ENCODE measurements around the gene ACACA. TPM values are rescaled to one million over a fixed set of nuclear protein-coding genes. Genes with fewer than 3 reads are reported as not detected.

Gene ACACA
- total and polyA plus RNA-seq, 2 donors from 2014 or later = 13.8 to 34.9 TPM

DNA sequence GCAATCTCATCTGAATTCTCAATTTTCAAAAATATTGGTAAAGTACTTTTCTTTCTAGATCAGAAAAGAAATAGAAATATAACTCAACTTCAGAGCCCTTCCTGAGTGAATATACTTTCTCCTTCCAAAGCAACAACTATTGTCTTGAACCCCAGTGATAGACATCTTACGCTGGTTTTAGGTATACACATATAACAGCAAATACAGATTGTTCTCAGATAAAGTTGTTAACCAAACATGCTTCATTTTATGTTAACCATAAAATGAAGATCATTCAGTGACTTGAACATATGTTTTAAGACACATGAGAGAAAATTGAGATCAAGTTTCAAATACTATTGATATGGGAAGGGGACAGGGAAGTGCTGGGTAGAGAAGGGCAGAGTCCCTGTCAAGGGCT, 84.5 kb downstream of the ACACA start:
- no peak overlapping the region for H3K9ac ChIP-seq (ENCODE audit: low read length in 3 of 3)
- H3K27ac ChIP-seq (ENCODE audit: low read depth in 2 of 2, low read length in 2 of 2) = no peak overlapping the region
- H3K9me3 ChIP-seq (ENCODE audit: control insufficient read depth in 2 of 3, insufficient read depth in 1 of 3, low read length in 3 of 3) = no peaks in the 10 kb centered on the region
- H3K4me3 ChIP-seq (ENCODE audit: low read length in 3 of 3) = no peak overlapping the region
- no peaks in the 10 kb centered on the region for H3K27me3 ChIP-seq (ENCODE audit: control insufficient read depth, insufficient read depth, low read length)
- FAIRE-seq (no peak), DNase-seq (no peak)
- TF ChIP-seq, protein P1, sequence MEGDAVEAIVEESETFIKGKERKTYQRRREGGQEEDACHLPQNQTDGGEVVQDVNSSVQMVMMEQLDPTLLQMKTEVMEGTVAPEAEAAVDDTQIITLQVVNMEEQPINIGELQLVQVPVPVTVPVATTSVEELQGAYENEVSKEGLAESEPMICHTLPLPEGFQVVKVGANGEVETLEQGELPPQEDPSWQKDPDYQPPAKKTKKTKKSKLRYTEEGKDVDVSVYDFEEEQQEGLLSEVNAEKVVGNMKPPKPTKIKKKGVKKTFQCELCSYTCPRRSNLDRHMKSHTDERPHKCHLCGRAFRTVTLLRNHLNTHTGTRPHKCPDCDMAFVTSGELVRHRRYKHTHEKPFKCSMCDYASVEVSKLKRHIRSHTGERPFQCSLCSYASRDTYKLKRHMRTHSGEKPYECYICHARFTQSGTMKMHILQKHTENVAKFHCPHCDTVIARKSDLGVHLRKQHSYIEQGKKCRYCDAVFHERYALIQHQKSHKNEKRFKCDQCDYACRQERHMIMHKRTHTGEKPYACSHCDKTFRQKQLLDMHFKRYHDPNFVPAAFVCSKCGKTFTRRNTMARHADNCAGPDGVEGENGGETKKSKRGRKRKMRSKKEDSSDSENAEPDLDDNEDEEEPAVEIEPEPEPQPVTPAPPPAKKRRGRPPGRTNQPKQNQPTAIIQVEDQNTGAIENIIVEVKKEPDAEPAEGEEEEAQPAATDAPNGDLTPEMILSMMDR (IDR thresholded peaks at IDR 0.05; ENCODE audit: borderline replicate concordance, extremely low read depth, insufficient read depth) = no peak
- H3K4me1 ChIP-seq (ENCODE audit: control insufficient read depth in 2 of 3, insufficient read depth in 2 of 3, low read depth in 1 of 3, low read length in 3 of 3) = no peaks in the 10 kb centered on the region
- intact Hi-C loops (cut with DNase I) = no loop called here
- no peaks in the 10 kb centered on the region for H3K36me3 ChIP-seq (ENCODE audit: control insufficient read depth in 2 of 3, insufficient read depth in 3 of 3, low read length in 3 of 3)

DNA sequence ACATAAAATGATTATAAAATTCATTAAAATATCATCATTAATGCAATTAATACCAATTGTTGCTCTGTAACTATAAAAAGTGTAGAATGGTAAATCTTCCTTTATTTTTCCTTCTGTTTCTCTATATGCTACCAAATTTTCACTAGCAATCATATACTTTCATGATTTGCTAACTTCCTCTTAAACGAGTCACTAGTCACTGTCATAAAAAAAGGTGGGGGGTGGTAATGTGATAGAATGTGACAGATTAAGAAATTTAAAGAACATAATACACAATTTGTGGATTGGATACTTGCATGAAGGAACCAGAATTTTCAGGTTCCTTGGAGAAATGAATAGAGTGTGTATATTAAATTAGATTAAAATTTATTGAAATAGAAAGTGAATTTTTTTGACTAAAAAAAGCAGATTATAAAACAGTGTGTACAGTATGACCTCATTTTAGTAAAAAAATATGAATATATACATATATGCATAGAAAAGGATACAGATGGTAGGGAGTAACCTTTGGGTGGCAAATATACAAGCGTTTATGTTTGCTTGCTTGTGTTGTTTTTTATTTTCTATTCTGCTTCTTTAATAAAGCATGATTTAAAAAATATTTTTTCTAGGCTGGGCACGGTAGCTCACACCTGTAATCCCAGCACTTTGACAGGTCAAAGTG, 87.6 kb downstream of the ACACA start:
- FAIRE-seq (no peak), DNase-seq (no peak)
- TF ChIP-seq, protein P1 (IDR thresholded peaks at IDR 0.05; ENCODE audit: borderline replicate concordance, extremely low read depth, insufficient read depth) = no peak
- no peak overlapping the region for H3K9ac ChIP-seq (ENCODE audit: low read length in 3 of 3)
- H3K9me3 ChIP-seq (ENCODE audit: control insufficient read depth in 2 of 3, insufficient read depth in 1 of 3, low read length in 3 of 3) = no peaks in the 10 kb centered on the region
- H3K36me3 ChIP-seq (ENCODE audit: control insufficient read depth in 2 of 3, insufficient read depth in 3 of 3, low read length in 3 of 3) = no peaks in the 10 kb centered on the region
- intact Hi-C loops (cut with DNase I) = no loop called here
- H3K4me3 ChIP-seq (ENCODE audit: low read length in 3 of 3) = no peak overlapping the region
- H3K4me1 ChIP-seq (ENCODE audit: control insufficient read depth in 2 of 3, insufficient read depth in 2 of 3, low read depth in 1 of 3, low read length in 3 of 3) = no peaks in the 10 kb centered on the region
- no peak overlapping the region for H3K27ac ChIP-seq (ENCODE audit: low read depth in 2 of 2, low read length in 2 of 2)
- no peaks in the 10 kb centered on the region for H3K27me3 ChIP-seq (ENCODE audit: control insufficient read depth, insufficient read depth, low read length)

DNA sequence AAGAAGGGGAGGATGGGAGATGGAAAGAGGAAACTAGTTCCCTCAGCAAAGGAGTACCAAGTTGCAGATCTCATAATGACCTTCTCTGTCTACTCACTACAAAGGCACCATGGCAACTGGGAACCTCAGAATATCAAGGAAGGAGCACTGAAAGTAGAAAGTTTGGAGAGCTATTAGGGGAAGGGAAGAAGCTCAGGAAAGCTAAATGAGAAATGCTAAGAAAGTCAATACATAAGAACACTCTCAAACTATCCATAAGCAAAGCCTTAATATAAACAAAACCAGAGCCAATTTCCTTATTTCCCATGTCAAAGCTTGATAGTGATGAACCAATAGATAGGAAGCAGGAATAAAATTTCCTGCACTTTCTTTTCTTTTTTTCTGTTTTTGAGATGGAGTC, 88.8 kb downstream of the ACACA start:
- no peak for DNase-seq
- intact Hi-C loops (cut with DNase I) = no loop called here

More for the DNA sequence above, 88.8 kb downstream of the ACACA start:
- Histone ChIP-seq H3K4me3 (ENCODE audit: low read length in 3 of 3) (no peak overlapping the region), H3K4me1 (ENCODE audit: control insufficient read depth in 2 of 3, insufficient read depth in 2 of 3, low read depth in 1 of 3, low read length in 3 of 3) (no peaks in the 10 kb centered on the region), H3K9me3 (ENCODE audit: control insufficient read depth in 2 of 3, insufficient read depth in 1 of 3, low read length in 3 of 3) (no peaks in the 10 kb centered on the region), H3K27ac (ENCODE audit: low read depth in 2 of 2, low read length in 2 of 2) (no peak overlapping the region), H3K27me3 (ENCODE audit: control insufficient read depth, insufficient read depth, low read length) (no peaks in the 10 kb centered on the region), H3K36me3 (ENCODE audit: control insufficient read depth in 2 of 3, insufficient read depth in 3 of 3, low read length in 3 of 3) (no peaks in the 10 kb centered on the region), H3K9ac (ENCODE audit: low read length in 3 of 3) (no peak overlapping the region)
- FAIRE-seq = no peak
- TF ChIP-seq, protein P1 (IDR thresholded peaks at IDR 0.05; ENCODE audit: borderline replicate concordance, extremely low read depth, insufficient read depth) = no peak

All from kidney (tissue), 14 donors.